HCT116 (cell line): Measurements from ENCODE around the gene LRRC47.

Source experiments
- ELF1 ChIP-seq: IDR thresholded peaks from 2 replicates; pipeline ENCODE4 v1.6.1; 2012; ENCODE audit warnings: low read depth, borderline replicate concordance
- EZH2 ChIP-seq: fragments of 200-600 bp; sonication (generic); IDR thresholded peaks from 2 replicates; pipeline ENCODE4 v1.6.1; 2017; ENCODE audit warnings: antibody characterized with exemption, mixed run types
- FOSL1 ChIP-seq: IDR thresholded peaks from 2 replicates; pipeline ENCODE4 v1.6.1; 2012; ENCODE audit warnings: low read depth
- POLR2A ChIP-seq: IDR thresholded peaks from 2 replicates; pipeline ENCODE4 v1.7.0; 2011; ENCODE audit warnings: borderline replicate concordance; ENCODE audit not compliant: insufficient read depth, insufficient read length; ENCODE audit errors: extremely low read depth
- RAD21 ChIP-seq: IDR thresholded peaks from 2 replicates; pipeline ENCODE4 v1.6.1; 2012; ENCODE audit warnings: low read depth, mild to moderate bottlenecking
- SIN3A ChIP-seq: IDR thresholded peaks from 2 replicates; pipeline ENCODE4 v1.6.1; 2012; ENCODE audit warnings: low read depth
- TCF7L2 ChIP-seq: IDR thresholded peaks from 2 replicates; pipeline ENCODE4 v1.7.0; 2011; ENCODE audit warnings: borderline replicate concordance, inconsistent platforms; ENCODE audit not compliant: insufficient read depth, insufficient read length; ENCODE audit errors: extremely low read depth
- ZNF274 ChIP-seq: fragments of 200-500 bp; sonication (Bioruptor generic); IDR thresholded peaks from 2 replicates; pipeline ENCODE4 v1.6.1; 2014; ENCODE audit warnings: mild to moderate bottlenecking, low read depth, low read length, inconsistent platforms
- TF ChIP-seq, protein P1 (sequence below): IDR thresholded peaks from 2 replicates; pipeline ENCODE4 v1.6.1; 2012; ENCODE audit warnings: low read depth
- TF ChIP-seq, protein P2 (sequence below), 3 experiments: fragments of 200-600 bp in 1 of 3; sonication (generic) in 1 of 3; IDR thresholded peaks in 2 of 3; conservative IDR thresholded peaks in 1 of 3; 2 replicates each; pipeline ENCODE4 v1.5.1; 2012 to 2017; ENCODE audit warnings: low read depth in 2 of 3, low read length in 2 of 3, antibody characterized with exemption in 1 of 3, borderline replicate concordance in 1 of 3, control low read depth in 1 of 3, mild to moderate bottlenecking in 1 of 3, mixed read lengths in 1 of 3, mixed run types in 1 of 3, moderate library complexity in 1 of 3; ENCODE audit not compliant: insufficient read depth in 1 of 3

GRCh38 chr1:3789421-3790300 lies 6.6 kb downstream of the LRRC47 start:
- TF ChIP-seq, protein P1, sequence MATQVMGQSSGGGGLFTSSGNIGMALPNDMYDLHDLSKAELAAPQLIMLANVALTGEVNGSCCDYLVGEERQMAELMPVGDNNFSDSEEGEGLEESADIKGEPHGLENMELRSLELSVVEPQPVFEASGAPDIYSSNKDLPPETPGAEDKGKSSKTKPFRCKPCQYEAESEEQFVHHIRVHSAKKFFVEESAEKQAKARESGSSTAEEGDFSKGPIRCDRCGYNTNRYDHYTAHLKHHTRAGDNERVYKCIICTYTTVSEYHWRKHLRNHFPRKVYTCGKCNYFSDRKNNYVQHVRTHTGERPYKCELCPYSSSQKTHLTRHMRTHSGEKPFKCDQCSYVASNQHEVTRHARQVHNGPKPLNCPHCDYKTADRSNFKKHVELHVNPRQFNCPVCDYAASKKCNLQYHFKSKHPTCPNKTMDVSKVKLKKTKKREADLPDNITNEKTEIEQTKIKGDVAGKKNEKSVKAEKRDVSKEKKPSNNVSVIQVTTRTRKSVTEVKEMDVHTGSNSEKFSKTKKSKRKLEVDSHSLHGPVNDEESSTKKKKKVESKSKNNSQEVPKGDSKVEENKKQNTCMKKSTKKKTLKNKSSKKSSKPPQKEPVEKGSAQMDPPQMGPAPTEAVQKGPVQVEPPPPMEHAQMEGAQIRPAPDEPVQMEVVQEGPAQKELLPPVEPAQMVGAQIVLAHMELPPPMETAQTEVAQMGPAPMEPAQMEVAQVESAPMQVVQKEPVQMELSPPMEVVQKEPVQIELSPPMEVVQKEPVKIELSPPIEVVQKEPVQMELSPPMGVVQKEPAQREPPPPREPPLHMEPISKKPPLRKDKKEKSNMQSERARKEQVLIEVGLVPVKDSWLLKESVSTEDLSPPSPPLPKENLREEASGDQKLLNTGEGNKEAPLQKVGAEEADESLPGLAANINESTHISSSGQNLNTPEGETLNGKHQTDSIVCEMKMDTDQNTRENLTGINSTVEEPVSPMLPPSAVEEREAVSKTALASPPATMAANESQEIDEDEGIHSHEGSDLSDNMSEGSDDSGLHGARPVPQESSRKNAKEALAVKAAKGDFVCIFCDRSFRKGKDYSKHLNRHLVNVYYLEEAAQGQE = no peak
- TF ChIP-seq, protein P2, sequence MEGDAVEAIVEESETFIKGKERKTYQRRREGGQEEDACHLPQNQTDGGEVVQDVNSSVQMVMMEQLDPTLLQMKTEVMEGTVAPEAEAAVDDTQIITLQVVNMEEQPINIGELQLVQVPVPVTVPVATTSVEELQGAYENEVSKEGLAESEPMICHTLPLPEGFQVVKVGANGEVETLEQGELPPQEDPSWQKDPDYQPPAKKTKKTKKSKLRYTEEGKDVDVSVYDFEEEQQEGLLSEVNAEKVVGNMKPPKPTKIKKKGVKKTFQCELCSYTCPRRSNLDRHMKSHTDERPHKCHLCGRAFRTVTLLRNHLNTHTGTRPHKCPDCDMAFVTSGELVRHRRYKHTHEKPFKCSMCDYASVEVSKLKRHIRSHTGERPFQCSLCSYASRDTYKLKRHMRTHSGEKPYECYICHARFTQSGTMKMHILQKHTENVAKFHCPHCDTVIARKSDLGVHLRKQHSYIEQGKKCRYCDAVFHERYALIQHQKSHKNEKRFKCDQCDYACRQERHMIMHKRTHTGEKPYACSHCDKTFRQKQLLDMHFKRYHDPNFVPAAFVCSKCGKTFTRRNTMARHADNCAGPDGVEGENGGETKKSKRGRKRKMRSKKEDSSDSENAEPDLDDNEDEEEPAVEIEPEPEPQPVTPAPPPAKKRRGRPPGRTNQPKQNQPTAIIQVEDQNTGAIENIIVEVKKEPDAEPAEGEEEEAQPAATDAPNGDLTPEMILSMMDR (IDR thresholded peaks at IDR 0.05 in 2 of 3, conservative IDR thresholded peaks at IDR 0.05 in 1 of 3; ENCODE audit: borderline replicate concordance in 1 of 3, insufficient read depth in 1 of 3, low read depth in 2 of 3, low read length in 2 of 3) = no peak
- TF ChIP-seq RAD21 = no peak
- no peak for TF ChIP-seq ELF1
- TF ChIP-seq FOSL1 = no peak
- TF ChIP-seq ZNF274 = no peak
- no peak for TF ChIP-seq TCF7L2
- no peak for TF ChIP-seq POLR2A
- no peak for TF ChIP-seq SIN3A
- no peak for TF ChIP-seq EZH2
